C4-2B (cell line): ENCODE results near the gene SCP2.

Experiments used
- CTCF ChIP-seq: fragments of 450-650 bp; conservative IDR thresholded peaks from 2 replicates; pipeline ENCODE4 v1.5.1; 2017; ENCODE audit warnings: mild to moderate bottlenecking
- ZFX ChIP-seq: fragments of 450-650 bp; IDR thresholded peaks from 2 replicates; pipeline ENCODE4 v1.6.1; 2017

- TF ChIP-seq CTCF = no peak
- no peak for TF ChIP-seq ZFX
Observed at GRCh38 chr1:53046930-53047329, 119.9 kb downstream of the SCP2 start.
